KOPT-K1 (cell line): ENCODE data around the gene SORCS2.

Experiments
- H3K27ac ChIP-seq: fragments of 200-600 bp; sonication (generic); 2 replicates; pipeline ENCODE4 v1.5.1; 2016; ENCODE audit warnings: antibody characterized with exemption, mild to moderate bottlenecking, low read depth, low read length; ENCODE audit not compliant: poor library complexity, severe bottlenecking
- H3K36me3 ChIP-seq: fragments of 200-600 bp; sonication (generic); 2 replicates; pipeline ENCODE4 v1.5.1; 2017; ENCODE audit warnings: antibody characterized with exemption, mild to moderate bottlenecking, low read length, moderate library complexity; ENCODE audit not compliant: insufficient read depth
- H3K9me3 ChIP-seq: fragments of 200-600 bp; sonication (generic); 2 replicates; pipeline ENCODE4 v1.5.1; 2017; ENCODE audit warnings: antibody characterized with exemption, low read length, mild to moderate bottlenecking; ENCODE audit not compliant: insufficient read depth, poor library complexity, severe bottlenecking

The SORCS2 gene

DNA sequence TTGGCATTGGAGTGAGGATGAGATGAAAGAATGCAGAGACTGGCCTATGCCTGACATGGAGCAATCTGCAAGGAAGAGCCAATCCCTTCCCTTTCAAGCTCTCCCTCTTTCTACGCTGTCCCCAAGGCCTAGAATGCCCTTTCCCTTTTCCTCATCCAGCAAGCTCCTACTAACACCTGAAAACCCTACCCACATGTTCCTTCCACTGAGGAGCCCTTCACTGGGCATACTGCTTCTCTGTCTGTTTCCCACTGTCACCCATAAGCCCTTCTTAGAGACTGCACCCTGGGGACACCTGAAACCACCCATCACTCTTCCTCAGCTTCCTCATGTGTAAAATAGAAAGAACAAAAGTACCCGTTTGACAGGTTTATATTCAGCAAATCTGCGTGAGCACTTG lies 492.0 kb downstream of the SORCS2 start:
- no peaks in the 10 kb centered on the region for H3K9me3 ChIP-seq
- H3K27ac ChIP-seq: no peak overlapping the region
- no peaks in the 10 kb centered on the region for H3K36me3 ChIP-seq

GRCh38 chr4:7686070-7686870 lies 493.9 kb downstream of the SORCS2 start:
- Histone ChIP-seq H3K27ac (no peak overlapping the region), H3K9me3 (no peaks in the 10 kb centered on the region), H3K36me3 (no peaks in the 10 kb centered on the region)

- H3K36me3 ChIP-seq: no peaks in the 10 kb centered on the region
- no peaks in the 10 kb centered on the region for H3K9me3 ChIP-seq
- H3K27ac ChIP-seq: no peak overlapping the region
Observed at GRCh38 chr4:7687006-7687405, 494.7 kb downstream of the SORCS2 start.

DNA sequence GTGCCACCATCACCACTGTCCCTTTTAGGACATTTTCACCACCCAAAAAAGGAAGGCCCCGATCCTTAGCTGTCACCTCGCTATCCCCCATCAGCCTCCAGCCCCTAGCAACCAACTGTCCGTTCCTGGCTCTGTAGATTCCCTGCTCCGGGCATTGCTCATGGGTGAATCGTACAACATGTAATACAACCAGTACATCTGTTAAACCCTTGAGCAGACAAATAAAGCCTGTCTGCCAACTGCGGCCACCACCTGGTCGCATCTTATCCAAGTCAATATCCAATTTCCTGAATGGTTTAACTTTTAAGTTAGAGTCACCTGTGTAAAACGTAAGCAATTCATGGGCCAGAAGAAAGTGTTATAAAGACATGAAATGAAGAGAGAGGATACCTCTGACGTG lies 495.5 kb downstream of the SORCS2 start:
- Histone ChIP-seq H3K9me3 (no peaks in the 10 kb centered on the region), H3K36me3 (no peaks in the 10 kb centered on the region), H3K27ac (no peak overlapping the region)

GRCh38 chr4:7689773-7690693 lies 497.7 kb downstream of the SORCS2 start:
- Histone ChIP-seq H3K36me3 (no peaks in the 10 kb centered on the region), H3K27ac (no peak overlapping the region), H3K9me3 (no peaks in the 10 kb centered on the region)

- Histone ChIP-seq H3K36me3 (no peaks in the 10 kb centered on the region), H3K27ac (no peak overlapping the region), H3K9me3 (no peaks in the 10 kb centered on the region)
Observed at GRCh38 chr4:7691061-7691460, 498.7 kb downstream of the SORCS2 start.

GRCh38 chr4:7691982-7692381 lies 499.6 kb downstream of the SORCS2 start:
- H3K36me3 ChIP-seq: no peaks in the 10 kb centered on the region

GRCh38 chr4:7692451-7693236 lies 500.3 kb downstream of the SORCS2 start:
- Histone ChIP-seq H3K36me3 (no peaks in the 10 kb centered on the region), H3K9me3 (no peaks in the 10 kb centered on the region), H3K27ac (no peak overlapping the region)

More at GRCh38 chr4:7691982-7692381, 499.6 kb downstream of the SORCS2 start:
- Histone ChIP-seq H3K27ac (no peak overlapping the region), H3K9me3 (no peaks in the 10 kb centered on the region)

GRCh38 chr4:7693237-7693608 lies 500.9 kb downstream of the SORCS2 start:
- Histone ChIP-seq H3K27ac (no peak overlapping the region), H3K36me3 (no peaks in the 10 kb centered on the region), H3K9me3 (no peaks in the 10 kb centered on the region)

- Histone ChIP-seq H3K36me3 (no peaks in the 10 kb centered on the region), H3K27ac (no peak overlapping the region), H3K9me3 (no peaks in the 10 kb centered on the region)
Observed at GRCh38 chr4:7693711-7694110, 501.4 kb downstream of the SORCS2 start.

DNA sequence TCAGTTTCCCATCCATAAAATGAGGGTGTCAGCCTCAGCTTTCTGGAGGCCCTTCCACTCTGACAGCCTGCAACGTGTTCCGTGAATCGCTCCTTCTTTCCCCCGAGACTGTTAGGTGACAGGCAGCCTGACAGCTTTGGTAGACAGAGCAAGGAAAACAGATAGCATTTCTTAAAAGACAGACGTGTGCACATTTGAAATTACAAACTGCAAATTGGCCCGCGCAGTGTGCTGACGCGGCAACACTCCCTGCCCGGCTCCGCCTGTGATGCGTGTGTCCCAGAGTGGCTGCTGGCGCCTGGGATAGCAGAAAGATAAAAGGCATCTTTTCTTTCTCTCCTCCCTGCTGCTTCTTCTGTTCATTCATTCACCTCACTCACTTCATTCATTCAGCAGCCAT lies 502.0 kb downstream of the SORCS2 start:
- Histone ChIP-seq H3K27ac (no peak overlapping the region), H3K9me3 (no peaks in the 10 kb centered on the region), H3K36me3 (no peaks in the 10 kb centered on the region)

GRCh38 chr4:7697343-7697742 lies 505.0 kb downstream of the SORCS2 start:
- H3K36me3 ChIP-seq: no peaks in the 10 kb centered on the region
- no peaks in the 10 kb centered on the region for H3K9me3 ChIP-seq
- H3K27ac ChIP-seq: no peak overlapping the region

GRCh38 chr4:7697821-7698220 lies 505.5 kb downstream of the SORCS2 start:
- H3K27ac ChIP-seq: no peak overlapping the region
- no peaks in the 10 kb centered on the region for H3K36me3 ChIP-seq
- no peaks in the 10 kb centered on the region for H3K9me3 ChIP-seq

GRCh38 chr4:7698584-7698983 lies 506.2 kb downstream of the SORCS2 start:
- no peak overlapping the region for H3K27ac ChIP-seq
- H3K36me3 ChIP-seq: no peaks in the 10 kb centered on the region
- H3K9me3 ChIP-seq: no peaks in the 10 kb centered on the region

DNA sequence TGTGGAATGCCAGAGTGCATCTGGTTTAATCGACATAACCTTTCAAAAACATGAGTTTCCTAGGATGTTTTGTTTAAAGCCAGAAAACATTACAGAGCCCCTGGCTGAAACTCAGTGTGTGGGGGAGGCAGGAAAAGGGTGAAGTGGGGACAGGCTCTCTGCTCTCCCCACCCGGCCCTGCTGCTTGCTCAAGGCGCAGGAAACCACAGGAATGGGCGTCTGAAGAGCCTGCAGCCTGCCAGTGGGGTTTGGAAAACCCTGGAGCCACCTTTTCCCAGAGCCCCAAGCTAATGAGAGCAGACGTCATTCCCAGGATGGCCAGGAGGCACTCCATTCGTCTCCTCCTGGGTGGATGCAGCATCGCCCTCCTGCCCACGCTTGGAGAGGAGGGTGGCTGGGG lies 506.7 kb downstream of the SORCS2 start:
- Histone ChIP-seq H3K27ac (no peak overlapping the region), H3K36me3 (no peaks in the 10 kb centered on the region), H3K9me3 (no peaks in the 10 kb centered on the region)
